ENCODE results near the gene HEPHL1.
"Not testable (repeated sequence)": the region's sequence is repeated elsewhere in the genome, so short reads cannot be mapped to it uniquely, and the experiment has no call there.

The HEPHL1 gene, protein sequence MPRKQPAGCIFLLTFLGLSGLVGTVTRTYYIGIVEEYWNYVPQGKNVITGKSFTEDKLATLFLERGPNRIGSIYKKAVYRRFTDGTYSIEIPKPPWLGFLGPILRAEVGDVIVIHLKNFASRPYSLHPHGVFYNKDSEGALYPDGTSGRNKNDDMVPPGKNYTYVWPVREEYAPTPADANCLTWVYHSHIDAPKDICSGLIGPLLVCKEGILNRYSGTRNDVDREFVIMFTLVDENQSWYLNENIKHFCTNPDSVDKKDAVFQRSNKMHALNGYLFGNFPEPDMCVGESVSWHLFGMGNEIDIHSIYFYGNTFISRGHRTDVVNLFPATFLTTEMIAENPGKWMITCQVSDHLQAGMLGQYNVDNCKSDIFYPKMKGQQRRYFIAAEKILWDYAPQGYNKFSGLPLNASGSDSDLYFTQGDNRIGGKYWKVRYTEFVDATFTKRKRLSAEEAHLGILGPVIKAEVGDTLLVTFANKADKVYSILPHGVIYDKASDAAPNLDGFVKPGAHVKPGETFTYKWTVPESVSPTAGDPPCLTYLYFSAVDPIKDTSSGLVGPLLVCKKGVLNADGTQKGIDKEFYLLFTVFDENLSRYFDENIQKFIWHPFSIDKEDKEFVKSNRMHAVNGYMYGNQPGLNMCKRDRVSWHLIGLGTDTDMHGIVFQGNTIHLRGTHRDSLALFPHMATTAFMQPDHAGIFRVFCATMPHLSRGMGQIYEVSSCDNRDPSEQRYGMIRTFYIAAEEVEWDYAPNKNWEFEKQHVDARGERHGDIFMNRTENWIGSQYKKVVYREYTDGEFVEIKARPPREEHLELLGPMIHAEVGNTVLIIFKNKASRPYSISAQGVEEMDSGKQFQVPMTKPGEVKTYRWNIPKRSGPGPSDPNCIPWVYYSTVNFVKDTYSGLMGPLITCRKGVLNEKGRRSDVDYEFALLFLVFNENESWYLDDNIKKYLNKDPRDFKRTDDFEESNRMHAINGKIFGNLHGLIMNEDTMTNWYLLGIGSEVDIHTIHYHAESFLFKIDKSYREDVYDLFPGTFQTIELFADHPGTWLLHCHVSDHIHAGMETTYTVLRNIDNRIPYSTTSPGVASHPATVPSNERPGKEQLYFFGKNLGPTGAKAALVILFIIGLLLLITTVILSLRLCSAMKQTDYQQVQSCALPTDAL

DNA sequence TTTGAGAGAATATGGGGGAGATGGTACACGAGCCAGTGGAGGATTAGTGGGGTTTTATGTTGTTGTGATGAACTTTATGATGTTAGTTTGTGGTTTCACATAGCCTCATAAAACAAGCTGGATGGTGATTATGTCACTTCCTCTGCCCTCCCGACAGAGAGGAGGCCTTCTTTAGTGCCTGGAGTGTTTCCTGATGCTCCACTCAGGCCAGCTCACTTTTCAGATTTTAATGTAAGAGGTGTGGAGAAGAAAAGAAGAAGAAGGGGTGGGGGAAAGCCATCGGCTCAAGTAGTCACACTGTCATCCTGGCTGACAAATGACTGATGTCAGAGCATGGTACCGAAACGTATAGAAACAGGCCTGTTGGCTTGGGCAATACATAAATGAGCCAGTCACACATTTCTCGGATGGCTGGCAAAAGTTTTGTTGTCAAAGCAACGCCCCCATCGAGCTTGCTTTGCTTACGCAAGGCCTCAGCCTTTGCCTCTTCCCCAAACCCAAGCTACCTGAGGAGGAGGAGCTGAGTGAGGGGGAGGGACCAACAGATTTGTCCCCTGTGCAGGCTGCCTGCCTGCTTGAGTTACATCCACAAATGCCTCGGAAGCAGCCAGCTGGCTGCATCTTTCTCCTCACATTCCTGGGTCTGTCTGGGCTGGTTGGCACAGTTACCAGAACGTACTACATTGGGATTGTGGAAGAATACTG is at the start of gene HEPHL1:
TSS of gene HEPHL1 (plus strand) at position 578 of the 705 bp plus-strand sequence. CDS start at position 593, 15 bp downstream.
- no peak for DNase-seq

DNA sequence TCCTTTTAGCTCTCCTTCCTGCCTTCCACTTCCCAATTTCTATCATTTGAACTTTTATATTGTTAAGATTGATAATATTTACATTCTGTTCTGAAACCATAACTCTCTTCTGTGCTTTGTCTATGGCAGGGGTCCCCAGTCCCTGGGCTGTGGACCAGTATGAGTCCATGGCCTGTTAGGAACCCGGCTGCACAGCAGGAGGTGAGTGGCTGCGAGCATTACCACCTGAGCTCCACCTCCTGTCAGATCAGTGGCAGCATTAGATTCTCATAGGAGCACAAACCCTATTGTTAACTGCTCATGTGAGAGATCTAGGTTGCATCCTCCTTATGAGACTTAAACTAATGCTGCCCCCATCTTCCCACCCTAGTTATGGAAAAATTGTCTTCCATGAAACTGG is 48.4 kb upstream of the HEPHL1 start:
- DNase-seq: no peak

DNA sequence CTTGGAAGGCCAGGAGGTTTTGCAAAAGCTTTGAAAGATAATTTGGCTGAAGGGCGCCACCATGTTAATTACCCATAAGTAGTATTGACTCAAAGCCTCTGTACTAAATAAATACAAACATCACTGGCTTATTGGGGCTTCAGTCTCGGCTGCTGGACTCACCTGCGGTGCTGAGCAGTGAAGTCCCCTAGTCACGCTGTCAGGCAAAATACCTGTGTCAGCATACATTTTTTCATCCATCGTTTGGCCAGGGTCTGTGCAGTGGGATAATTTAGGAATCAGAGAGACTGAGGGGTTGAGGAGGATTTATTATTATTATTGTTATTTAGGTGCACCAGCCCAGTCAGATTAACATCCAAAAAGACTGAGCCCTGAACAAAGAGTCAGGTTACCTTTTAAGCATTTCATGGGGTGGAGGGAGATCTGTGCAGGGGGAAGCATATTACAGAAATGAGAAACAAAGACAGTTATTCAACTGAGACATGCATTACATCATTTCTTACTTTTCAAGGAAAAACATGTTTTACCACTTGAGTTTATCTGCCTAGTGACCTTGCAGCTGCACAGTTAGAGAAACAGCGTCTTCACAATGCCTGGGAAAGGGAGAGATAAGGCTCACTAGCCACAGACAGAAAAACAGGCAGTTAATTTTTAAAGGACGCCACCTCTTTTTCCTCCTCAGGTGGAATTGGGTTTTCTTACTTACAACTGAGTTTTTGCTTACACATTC is 47.7 kb upstream of the HEPHL1 start:
- not testable (repeated sequence) for DNase-seq

DNA sequence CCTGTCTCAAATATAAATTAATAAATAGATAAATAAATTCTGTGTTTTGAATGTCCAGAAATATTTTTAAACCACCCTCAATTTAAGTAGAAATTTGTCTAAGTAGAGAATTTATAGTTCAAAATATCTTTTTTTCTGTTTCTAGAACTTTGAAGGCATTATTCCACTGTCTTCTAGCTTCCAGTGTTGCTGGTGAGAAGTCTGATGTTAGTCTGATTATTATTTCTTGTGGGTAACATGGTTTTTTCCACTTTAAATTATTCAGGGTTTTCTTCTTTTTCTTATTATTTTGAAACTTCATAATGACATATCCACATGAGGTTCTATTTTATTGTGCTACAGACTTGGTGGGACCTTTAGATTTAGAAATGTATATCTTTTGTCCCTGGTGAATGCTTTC is 46.4 kb upstream of the HEPHL1 start:
- DNase-seq: no peak

DNA sequence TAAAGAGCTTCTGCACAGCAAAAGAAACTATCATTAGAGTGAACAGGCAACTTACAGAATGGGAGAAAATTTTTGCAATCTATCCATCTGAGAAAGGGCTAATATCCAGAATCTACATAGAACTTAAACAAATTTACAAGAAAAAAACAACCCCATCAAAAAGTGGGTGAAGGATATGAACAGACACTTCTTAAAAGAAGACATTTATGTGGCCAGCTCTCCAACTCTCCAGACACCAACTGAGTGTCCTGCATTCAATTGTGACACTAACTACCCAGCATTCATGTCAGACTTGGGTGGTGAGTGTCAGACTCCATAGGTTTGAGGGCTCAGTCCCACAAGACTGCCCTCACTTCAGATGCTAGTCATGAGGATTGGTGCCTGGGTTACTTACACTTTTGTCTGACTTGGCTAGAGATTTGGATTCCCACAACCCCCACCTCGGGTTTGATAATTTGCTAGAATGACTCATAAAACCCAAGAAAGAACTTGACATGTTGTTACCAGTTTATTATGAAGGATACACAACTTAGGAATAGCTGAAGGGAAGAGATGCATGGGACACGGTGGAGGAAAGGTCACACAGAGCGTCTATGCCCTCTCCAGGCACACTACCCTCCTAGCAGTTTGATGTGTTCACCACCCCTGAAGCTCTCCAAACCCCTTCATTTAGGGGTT is 44.4 kb upstream of the HEPHL1 start:
- not testable (repeated sequence) for DNase-seq

DNA sequence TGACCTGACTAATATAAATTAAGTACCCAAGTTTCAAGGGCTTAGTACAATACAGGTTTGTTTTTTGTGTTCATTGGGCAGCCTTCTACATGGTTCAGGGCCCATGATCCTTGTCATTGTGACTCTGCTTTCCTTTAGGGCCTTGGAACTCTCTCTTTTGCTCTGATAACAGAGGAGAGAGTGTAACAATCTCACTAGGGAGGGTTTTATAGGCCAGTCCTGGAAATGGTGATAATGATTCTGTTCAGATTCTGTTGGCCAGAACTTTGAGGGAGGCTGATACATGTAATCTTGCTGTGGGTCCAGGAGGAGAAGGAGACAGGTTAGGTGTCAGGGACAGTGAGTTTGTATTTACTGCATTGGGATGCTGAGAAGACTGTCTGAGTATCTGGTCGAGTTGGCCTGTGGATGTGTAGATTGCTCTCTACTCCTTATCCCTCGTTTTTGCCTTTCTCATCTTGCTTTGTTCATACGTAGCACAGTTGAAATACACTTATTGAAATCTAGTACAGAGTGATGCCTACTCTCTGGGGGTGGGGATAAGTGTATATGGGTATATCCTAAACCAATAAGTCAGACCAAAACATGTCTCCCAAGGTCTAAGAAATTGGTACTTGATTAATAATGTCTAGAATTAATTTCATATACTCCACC is 37.5 kb upstream of the HEPHL1 start:
- no peak for DNase-seq

DNA sequence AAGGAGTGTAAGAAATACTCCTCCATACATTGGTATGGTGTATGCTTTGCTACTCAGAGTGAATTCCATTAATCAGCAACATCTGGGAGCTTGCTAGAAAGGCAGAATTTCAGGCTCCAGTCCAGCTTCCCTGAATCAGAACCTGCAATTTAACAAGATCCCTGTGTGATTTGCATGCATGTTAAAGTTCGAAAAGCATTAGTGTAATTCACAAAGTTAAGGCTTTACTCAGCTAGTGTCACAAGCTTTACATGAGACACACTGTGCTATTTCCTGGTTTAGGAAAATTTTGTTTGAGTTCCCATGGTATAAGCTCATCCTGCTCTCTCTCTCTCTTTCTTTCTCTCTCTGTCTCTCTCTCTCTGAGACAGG is 37.0 kb upstream of the HEPHL1 start:
- no peak for DNase-seq

DNA sequence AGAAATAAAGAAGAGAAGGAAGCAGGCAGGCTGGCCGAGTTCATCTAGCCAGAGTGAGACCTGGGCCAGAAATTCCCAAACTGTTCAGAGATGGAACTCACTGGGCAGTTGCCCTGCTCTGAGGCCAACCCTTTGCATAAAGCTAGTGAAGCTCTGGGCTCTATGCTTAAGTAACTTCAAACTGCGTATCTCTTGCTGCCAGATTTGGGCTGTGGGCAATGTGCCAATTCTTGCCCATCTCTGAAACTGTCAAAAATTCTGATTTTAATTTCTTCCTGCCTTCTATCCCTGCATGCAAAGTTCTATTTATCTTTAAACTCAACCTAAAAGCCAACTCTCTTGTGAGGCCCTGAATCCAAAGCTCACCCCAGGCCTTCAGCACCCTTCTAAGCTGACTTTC is 36.2 kb upstream of the HEPHL1 start:
- no peak for DNase-seq

DNA sequence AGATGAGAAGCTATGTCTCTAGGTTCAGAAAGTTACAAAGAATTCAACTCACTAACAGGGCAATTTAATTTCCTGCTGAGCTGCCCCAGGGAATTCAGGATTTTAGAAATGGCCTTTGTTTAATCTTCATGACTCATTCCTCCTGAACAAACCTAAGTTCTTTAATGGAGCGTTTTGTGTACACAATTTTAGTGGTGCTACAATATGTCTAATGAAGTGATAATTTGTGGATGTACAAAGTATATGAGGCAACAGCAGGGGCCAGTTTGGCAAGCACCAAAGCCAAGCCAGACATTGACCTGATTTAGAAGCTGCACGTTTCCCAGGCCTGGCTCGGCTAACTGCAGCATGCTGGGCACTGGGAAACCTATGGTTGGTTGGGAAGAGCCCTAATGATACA is 34.4 kb upstream of the HEPHL1 start:
- no peak for DNase-seq

DNA sequence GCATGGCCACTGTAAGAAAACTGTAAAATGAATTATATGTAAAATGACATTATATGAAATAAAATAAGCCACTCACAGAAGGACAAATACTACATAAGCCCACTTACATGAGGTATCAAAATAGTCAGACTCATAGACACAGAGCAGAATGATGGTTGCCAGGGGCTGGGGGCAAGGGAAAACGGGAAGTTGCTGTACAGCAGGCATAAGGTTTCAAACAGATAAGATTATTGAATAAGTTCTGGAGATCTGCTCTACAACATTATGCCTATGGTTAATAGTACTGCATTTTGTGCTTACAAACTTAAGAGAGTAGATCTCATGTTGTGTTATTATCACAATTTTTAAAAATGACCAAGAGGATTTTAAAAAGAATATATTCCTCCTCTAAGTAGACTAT is 32.7 kb upstream of the HEPHL1 start:
- no peak for DNase-seq

DNA sequence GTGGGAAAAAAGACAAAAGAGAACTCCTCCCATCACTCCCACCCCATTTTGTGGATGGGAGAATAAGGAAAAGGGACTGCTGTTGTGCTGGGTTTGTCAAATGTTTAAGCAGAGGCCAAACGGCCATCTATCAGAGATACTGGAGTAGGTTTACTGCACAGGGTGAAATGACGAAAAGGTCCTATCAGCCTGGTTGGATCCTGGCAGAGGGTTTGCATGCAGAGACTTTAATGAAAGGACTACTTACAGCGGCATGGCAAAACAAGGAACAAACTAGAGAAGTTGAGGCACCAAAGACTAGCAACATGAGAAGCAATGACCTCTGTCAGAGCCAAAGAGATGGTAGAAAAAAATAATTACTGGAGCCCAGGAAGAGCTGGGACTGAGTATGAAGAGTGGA is 32.2 kb upstream of the HEPHL1 start:
- DNase-seq: no peak

DNA sequence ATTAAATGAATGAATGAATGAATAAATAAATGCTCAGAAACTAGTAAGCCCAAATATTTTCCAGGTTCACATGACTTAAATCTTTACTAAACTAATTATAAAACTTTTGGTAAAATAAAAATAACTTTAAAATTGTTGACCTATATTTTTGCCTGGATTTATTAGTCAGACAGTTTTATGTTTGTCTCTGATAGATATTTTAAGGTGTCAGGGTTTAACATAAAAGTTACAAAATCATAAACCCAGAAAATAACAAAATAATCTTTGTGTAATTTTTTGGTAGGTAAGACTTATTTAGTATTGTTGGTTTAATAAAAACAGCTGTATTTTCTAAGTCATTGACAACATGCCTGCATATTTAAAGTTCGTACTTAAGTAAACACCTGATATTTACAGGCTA is 27.4 kb upstream of the HEPHL1 start:
- no peak for DNase-seq

DNA sequence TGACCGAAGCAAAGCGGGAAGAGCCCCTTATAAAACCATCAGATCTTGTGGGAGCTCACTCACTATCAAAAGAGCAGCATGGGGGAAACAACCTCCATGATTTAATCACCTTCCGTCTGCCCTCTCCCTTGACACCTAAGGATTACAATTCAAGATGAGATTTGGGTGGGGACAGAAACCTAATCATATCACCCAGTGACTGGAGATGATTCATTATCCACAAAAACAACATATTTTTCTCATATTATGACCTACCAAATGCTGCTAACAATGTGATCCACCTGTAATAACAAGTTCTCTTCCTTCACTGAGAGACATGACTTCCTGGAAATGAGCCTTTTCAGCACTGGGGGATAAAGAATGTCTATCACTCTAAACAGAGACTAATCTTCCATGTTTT is 23.4 kb upstream of the HEPHL1 start:
- DNase-seq: no peak

DNA sequence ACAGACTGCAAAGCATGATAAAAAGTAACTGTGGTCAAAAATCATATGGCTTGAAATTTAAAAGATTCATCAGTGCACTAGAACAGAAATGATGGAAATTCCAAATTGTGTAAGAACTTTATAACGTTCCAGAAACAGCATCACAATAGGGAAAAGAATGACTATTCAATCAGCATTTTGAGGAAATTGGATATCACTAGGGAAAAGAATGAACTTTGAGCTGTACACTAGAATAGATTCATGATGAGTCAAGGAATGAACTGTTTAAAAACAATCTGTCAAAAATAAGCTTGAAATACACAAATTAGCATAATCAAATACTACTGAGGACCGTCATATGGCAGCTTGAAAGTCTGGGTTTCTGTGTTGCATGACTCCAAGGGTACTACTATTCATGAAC is 20.5 kb upstream of the HEPHL1 start:
- DNase-seq: peak in 1 of 3 donors; percentile 31

DNA sequence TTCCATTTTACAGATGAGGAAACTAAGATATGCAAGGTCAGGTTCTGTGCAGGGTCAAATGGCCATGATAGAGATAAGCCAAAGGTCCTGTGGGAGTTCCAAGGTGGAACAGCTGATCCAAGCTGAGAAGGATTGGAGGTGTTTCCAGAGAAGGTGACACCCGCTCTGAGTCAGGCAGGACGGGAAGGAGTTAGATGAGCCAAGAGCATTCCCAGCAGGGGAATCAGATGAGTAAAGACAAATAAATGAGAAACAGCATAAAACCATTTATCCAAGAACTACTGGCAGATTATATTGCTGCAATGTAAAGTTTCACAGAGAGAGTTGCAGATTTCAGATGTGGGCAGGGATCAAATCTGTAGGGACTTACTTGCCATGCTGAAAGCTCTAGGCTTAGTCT is 18.9 kb upstream of the HEPHL1 start:
- no peak for DNase-seq

DNA sequence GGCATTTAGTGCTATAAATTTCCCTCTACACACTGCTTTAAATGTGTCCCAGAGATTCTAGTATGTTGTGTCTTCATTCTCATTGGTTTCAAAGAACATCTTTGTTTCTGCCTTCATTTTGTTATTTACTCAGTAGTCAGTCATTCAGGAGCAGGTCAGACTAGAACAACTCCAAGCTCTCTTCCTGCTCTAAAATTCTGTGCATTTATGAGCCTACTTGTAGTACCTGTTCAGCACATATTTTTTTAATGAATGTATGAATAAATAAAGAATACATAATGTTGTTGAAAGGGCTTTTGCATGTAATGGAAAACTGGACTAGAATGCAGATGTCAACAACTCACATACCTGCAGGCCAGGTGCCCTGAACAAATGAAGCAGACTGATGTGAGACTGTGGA is 13.7 kb upstream of the HEPHL1 start:
- no peak for DNase-seq

DNA sequence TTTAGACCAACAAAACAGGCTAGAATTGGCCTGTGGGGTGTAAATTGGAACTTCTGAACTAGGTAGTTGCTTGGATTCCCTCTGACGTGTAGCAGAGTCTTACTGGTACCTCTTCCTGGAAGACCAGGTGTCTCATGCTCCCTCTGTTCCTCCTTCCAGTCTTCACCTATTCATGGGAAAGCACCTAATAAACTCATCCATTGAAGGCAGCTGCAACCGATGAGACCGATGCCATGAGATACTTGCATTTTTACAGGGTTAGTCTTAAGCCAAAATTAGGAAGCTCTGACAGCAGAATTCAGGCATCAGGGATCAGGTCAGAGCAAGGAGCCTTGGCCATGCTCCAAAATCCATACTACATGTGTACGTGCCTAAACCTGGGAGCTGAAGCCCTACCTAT is 13.2 kb upstream of the HEPHL1 start:
- no peak for DNase-seq

DNA sequence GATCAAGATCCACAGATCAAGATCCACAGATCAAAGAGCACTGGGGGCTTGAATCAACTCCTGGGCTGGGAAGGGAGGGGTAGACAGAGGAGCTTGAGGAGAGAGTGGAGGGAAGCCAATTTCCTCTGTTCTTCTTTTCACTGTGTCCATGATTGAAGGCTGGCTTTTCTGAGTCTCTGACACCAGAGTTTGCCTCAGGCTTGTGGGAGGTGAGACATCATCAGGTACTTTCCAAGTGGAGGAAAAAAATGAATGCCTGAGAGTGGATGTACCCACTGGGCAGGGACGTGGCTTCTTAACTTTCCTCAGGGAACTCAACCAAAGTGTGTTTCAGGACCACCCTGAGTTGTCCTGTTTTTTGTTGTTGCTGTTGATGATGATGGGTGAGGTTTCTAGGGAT is 11.0 kb upstream of the HEPHL1 start:
- no peak for DNase-seq

DNA sequence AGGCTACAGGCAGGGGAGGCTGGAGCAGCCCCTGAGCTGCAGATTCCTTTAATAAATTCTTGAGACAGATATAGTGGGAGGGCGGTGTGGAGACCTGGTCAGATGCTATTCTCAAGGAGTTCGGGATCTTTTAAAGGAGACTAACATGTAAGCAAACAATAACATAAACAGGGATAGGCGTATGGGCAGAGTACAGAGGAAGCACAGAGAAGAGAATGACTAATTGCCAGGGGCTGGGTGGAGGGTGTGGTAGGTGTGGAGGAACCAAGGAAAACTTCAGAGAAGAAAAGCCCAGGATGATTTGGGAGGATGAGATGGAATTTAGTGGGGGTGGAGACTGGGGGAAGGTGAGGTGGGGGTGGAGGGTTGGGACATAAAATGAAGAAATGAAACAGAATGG is 9.7 kb upstream of the HEPHL1 start:
- DNase-seq: no peak

DNA sequence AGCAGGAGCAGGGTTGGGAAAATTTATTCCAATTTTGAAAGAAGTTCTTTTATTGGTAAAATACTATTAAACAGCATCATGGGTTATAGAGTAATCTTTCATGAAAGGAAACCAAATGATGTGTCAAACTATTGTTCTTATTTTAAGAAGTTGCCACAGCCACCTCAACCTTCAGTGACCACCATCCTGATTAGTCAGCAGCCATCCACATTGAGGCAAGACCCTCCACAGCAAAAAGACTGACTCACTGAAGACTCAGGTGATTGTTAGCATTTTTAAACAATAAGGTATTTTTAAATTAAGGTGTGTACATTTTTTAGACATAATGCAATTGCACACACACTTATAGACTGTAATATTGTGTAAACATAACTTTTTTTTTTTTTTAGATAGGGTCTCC is 3.7 kb upstream of the HEPHL1 start:
- no peak for DNase-seq

DNA sequence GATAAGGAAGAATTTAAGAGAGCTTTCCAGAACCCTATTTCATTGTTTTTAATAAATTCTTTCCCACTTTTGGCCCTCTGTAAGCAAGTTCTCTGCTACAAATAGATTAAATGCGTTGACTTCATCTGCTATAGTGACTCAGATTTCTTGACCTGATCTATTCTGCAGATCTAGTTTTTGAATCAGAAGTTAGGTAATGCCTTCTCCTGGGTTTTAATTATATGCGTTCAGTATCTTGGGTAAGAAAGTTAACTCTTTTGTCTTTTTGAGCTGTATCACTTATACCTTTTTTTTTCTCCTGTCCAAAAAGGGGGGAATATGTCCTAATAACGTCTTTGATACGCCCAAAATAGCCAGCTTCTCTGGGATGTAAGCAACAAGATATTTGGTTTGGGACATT is 2.4 kb upstream of the HEPHL1 start:
- DNase-seq: no peak
